BLaER1 (cell line): ENCODE results near the gene UGT2B15.

ENCODE experiments used
- H3K27ac ChIP-seq: shearing (Covaris generic); formaldehyde crosslinking; 2 replicates; pipeline ENCODE4 v1.8.1; 2022
- H3K27me3 ChIP-seq: shearing (Covaris generic); formaldehyde crosslinking; 2 replicates; pipeline ENCODE4 v1.8.1; 2022
- H3K36me3 ChIP-seq: shearing (Covaris generic); formaldehyde crosslinking; 2 replicates; pipeline ENCODE4 v1.8.1; 2022
- H3K4me1 ChIP-seq: shearing (Covaris generic); formaldehyde crosslinking; 2 replicates; pipeline ENCODE4 v1.8.1; 2022
- H3K4me2 ChIP-seq: shearing (Covaris generic); formaldehyde crosslinking; 2 replicates; pipeline ENCODE4 v1.8.1; 2022
- H3K4me3 ChIP-seq: shearing (Covaris generic); formaldehyde crosslinking; 2 replicates; pipeline ENCODE4 v1.8.1; 2022
- H3K9ac ChIP-seq: shearing (Covaris generic); formaldehyde crosslinking; 2 replicates; pipeline ENCODE4 v1.8.1; 2022
- H3K9me3 ChIP-seq: shearing (Covaris generic); formaldehyde crosslinking; 2 replicates; pipeline ENCODE4 v1.8.1; 2022
- H4K20me1 ChIP-seq: shearing (Covaris generic); formaldehyde crosslinking; 2 replicates; pipeline ENCODE4 v1.8.1; 2022
- Cebpa-rat ChIP-seq: shearing (Covaris generic); IDR thresholded peaks from 2 replicates; pipeline ENCODE4 v1.8.1; 2022

The UGT2B15 gene

GRCh38 chr4:68599150-68599549 is 71.3 kb downstream of the UGT2B15 start:
- Histone ChIP-seq H3K4me3 (no peak overlapping the region), H4K20me1 (no peaks in the 10 kb centered on the region), H3K4me1 (no peaks in the 10 kb centered on the region), H3K36me3 (no peaks in the 10 kb centered on the region), H3K27me3 (no peaks in the 10 kb centered on the region), H3K27ac (no peak overlapping the region), H3K9me3 (no peaks in the 10 kb centered on the region), H3K4me2 (no peak overlapping the region), H3K9ac (no peak overlapping the region)
- no peak for TF ChIP-seq Cebpa-rat

GRCh38 chr4:68597482-68597881 is 73.0 kb downstream of the UGT2B15 start:
- H3K9ac ChIP-seq, result no peak overlapping the region
- no peak overlapping the region for H3K4me3 ChIP-seq
- H3K4me2 ChIP-seq, result no peak overlapping the region

More at GRCh38 chr4:68597482-68597881, 73.0 kb downstream of the UGT2B15 start:
- H4K20me1 ChIP-seq, result no peaks in the 10 kb centered on the region
- H3K27ac ChIP-seq, result no peak overlapping the region
- H3K36me3 ChIP-seq, result no peaks in the 10 kb centered on the region
- no peaks in the 10 kb centered on the region for H3K27me3 ChIP-seq
- no peaks in the 10 kb centered on the region for H3K4me1 ChIP-seq
- no peaks in the 10 kb centered on the region for H3K9me3 ChIP-seq
- no peak for TF ChIP-seq Cebpa-rat
